A673 (cell line): ENCODE measurements around the gene AR.

Source experiments
- EZH2 ChIP-seq: fragments of 200-600 bp; sonication (generic); IDR thresholded peaks from 2 replicates; pipeline ENCODE4 v1.6.1; 2017; ENCODE audit warnings: borderline replicate concordance, low read depth, mild to moderate bottlenecking, mixed read lengths, antibody characterized with exemption, low read length; ENCODE audit not compliant: poor library complexity, severe bottlenecking
- TF ChIP-seq, protein P1 (sequence below): fragments of 300-800, 200-600 bp; sonication (generic); conservative IDR thresholded peaks from 2 replicates; pipeline ENCODE4 v1.5.1; 2017; ENCODE audit warnings: low read depth, mild to moderate bottlenecking, antibody characterized with exemption, low read length, moderate library complexity, mixed read lengths

DNA sequence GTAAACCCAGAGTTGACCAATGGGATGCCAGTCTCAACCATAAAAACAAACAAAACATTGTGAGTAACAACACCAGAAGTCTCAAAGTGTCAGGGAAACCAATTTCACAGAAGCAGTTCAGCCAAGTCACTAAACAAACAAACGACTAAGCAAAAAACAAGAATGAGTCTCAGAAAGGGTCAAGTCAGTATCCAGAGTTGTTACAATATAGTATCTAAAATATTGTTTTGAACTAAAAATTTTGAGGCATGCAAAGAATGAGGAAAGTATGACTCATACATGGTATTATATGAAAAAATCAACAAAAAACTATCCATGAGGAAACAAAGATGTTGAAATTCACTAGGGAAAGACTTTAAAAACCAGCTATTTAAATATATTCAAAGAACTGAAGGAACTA, 70.6 kb downstream of the AR start:
- TF ChIP-seq, protein P1, sequence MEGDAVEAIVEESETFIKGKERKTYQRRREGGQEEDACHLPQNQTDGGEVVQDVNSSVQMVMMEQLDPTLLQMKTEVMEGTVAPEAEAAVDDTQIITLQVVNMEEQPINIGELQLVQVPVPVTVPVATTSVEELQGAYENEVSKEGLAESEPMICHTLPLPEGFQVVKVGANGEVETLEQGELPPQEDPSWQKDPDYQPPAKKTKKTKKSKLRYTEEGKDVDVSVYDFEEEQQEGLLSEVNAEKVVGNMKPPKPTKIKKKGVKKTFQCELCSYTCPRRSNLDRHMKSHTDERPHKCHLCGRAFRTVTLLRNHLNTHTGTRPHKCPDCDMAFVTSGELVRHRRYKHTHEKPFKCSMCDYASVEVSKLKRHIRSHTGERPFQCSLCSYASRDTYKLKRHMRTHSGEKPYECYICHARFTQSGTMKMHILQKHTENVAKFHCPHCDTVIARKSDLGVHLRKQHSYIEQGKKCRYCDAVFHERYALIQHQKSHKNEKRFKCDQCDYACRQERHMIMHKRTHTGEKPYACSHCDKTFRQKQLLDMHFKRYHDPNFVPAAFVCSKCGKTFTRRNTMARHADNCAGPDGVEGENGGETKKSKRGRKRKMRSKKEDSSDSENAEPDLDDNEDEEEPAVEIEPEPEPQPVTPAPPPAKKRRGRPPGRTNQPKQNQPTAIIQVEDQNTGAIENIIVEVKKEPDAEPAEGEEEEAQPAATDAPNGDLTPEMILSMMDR = no peak
- TF ChIP-seq EZH2 = no peak
